ENCODE data around the gene TSHZ2. TPM values are rescaled to one million over a fixed set of nuclear protein-coding genes. Genes with fewer than 3 reads are reported as not detected.
A peak's percentile ranks its signal among the peaks of the same experiment; 100 is the strongest.
"Not testable (repeated sequence)": the region's sequence is repeated elsewhere in the genome, so short reads cannot be mapped to it uniquely, and the experiment has no call there.

Gene TSHZ2
- total RNA-seq, 2 experiments from 2014 or later: 8.1 to 9.2 TPM

DNA sequence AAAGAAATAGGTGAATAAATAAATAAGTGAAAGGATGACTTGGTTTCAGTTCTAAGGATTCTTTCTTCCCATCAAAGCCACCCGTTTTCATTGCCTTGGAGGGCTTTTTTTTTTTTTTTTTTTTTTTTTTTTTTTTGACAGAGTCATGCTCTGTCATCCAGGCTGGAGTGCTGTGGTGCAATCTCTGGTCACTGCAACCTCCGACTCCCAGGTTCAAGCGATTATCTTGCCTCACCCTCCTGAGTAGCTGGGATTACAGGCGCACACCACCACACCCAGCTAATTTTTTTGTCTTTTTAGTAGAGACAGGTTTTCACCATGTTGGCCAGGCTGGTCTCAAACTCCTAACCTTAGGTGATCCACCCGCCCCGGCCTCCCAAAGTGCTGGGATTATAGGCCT, 351.3 kb downstream of the TSHZ2 start:
- CTCF ChIA-PET; POLR2A ChIA-PET; H3K4me3 Mint-ChIP-seq; H3K9me3 Mint-ChIP-seq; H3K36me3 Mint-ChIP-seq (ENCODE audit: low read depth); H3K27ac Mint-ChIP-seq; H3K27me3 Mint-ChIP-seq; DNase-seq: not testable (repeated sequence)
- peaks cover 17% of the 10 kb centered on the region for H3K4me1 Mint-ChIP-seq

DNA sequence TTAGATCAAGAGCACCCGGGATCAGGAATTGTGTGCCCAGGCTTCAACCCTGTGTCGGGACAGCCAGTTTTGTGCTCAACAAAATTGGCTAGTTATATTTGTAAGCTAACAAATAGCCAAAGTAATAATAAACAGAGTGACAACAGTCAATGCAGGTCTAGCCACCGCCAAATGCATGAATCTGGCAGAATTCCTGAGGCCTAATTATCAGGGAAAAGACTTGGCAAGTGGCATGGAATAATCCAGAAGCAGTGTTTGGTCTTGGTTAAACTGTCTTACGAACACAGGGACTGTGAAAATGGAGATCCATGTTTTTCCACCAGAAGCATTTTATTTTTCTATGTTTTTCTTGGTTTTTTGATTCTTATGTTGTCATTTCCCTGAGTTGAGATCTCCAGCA, 352.7 kb downstream of the TSHZ2 start:
- no peak for DNase-seq
- Mint-ChIP-seq H3K4me3 (no peak overlapping the region), H3K4me1 (peaks cover 17% of the 10 kb centered on the region), H3K36me3 (ENCODE audit: low read depth) (peaks cover 5% of the 10 kb centered on the region), H3K9me3 (peaks cover 9% of the 10 kb centered on the region), H3K27ac (no peak overlapping the region), H3K27me3 (no peaks in the 10 kb centered on the region)
- POLR2A ChIA-PET: no interaction called here
- CTCF ChIA-PET: interaction anchor here (0.6 kb wide), 1 partner anchor 1210 kb away, joined by 3 read pairs; no protein-coding TSS in a partner anchor

DNA sequence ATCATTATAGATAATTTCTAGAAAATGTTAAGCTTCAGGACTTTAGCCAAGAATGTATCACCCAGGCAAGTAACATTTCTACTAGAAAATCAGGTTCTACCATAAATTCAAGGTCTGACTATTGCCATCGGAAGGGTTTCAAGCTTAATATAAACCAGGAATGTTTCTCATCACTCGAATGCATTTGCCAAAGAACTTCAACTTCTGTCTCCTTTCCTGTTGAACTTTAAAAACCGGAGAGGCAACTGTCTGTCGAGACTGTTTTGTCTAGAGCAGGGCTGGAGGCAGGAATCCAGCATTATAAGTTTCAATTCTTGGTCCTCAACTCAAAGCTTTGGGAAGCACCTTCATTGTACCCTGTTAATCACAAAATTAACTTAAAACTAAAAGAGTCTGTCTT, 356.8 kb downstream of the TSHZ2 start:
- no peak for DNase-seq
- H3K27me3 Mint-ChIP-seq: no peaks in the 10 kb centered on the region
- H3K4me3 Mint-ChIP-seq: no peak overlapping the region
- peaks cover 2% of the 10 kb centered on the region for H3K4me1 Mint-ChIP-seq
- H3K27ac Mint-ChIP-seq: no peak overlapping the region
- CTCF ChIA-PET: no interaction called here
- H3K36me3 Mint-ChIP-seq (ENCODE audit: low read depth): no peaks in the 10 kb centered on the region
- POLR2A ChIA-PET: no interaction called here
- peaks cover 1% of the 10 kb centered on the region for H3K9me3 Mint-ChIP-seq

DNA sequence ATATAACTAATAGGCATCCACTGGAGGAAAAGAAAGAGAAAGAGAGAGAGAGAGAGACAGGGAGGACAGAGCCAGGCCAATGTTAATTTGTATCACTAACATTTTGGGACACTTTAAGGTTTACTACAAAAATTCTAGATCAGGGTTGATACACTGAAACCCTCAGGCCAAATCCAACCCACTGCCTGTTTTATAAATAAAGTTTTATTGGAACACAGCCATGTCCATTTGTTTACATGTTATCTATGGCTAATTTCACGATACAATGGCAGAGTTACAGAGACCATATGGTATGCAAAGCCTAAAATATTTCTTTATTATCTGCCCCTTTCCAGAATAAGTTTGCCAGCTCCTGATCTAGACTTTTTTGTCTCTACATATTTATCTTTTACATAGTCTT, 357.6 kb downstream of the TSHZ2 start:
- ChIA-PET CTCF (interaction anchor here (0.6 to 1.0 kb wide), 2 partner anchors 138 to 615 kb away, joined by 3 read pairs; no protein-coding TSS in a partner anchor), POLR2A (interaction anchor here (0.7 kb wide), 1 partner anchor 88 kb away, joined by 3 read pairs; no protein-coding TSS in a partner anchor)
- H3K27ac Mint-ChIP-seq: no peak overlapping the region
- DNase-seq: no peak
- no peak overlapping the region for H3K4me3 Mint-ChIP-seq
- H3K4me1 Mint-ChIP-seq: peaks cover 3% of the 10 kb centered on the region
- H3K9me3 Mint-ChIP-seq: no peaks in the 10 kb centered on the region
- H3K27me3 Mint-ChIP-seq: no peaks in the 10 kb centered on the region
- H3K36me3 Mint-ChIP-seq (ENCODE audit: low read depth): no peaks in the 10 kb centered on the region

DNA sequence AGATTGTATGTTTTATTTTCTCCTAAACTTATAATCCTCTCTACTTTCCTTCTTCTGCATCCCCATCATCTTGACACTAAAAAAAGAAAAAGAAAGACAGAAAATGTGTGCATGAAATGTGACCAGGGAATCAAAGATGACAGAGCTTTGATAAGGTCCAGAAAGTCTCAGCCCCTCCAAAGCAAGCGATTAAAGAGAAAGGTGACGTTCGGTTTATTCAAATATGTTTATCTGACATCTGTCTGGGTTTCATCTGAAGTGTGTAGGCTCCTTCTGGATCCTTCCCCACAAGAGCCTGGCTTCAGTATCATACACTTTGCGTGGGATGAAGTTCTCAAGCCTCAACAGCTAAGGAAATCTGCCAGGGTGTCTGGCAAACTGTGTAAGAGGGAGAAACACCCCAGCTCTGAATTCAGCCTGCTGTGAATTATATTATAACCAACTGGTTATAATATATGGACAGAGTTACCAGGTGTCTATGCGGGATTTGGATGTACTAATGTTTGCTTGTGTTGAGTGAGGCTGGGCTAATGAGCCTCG, 358.5 kb downstream of the TSHZ2 start:
- ChIA-PET POLR2A (no interaction called here), CTCF (no interaction called here)
- no peaks in the 10 kb centered on the region for H3K9me3 Mint-ChIP-seq
- H3K36me3 Mint-ChIP-seq (ENCODE audit: low read depth): no peaks in the 10 kb centered on the region
- no peak overlapping the region for H3K27ac Mint-ChIP-seq
- H3K4me1 Mint-ChIP-seq: peaks cover 3% of the 10 kb centered on the region
- H3K27me3 Mint-ChIP-seq: no peaks in the 10 kb centered on the region
- no peak for DNase-seq
- no peak overlapping the region for H3K4me3 Mint-ChIP-seq

DNA sequence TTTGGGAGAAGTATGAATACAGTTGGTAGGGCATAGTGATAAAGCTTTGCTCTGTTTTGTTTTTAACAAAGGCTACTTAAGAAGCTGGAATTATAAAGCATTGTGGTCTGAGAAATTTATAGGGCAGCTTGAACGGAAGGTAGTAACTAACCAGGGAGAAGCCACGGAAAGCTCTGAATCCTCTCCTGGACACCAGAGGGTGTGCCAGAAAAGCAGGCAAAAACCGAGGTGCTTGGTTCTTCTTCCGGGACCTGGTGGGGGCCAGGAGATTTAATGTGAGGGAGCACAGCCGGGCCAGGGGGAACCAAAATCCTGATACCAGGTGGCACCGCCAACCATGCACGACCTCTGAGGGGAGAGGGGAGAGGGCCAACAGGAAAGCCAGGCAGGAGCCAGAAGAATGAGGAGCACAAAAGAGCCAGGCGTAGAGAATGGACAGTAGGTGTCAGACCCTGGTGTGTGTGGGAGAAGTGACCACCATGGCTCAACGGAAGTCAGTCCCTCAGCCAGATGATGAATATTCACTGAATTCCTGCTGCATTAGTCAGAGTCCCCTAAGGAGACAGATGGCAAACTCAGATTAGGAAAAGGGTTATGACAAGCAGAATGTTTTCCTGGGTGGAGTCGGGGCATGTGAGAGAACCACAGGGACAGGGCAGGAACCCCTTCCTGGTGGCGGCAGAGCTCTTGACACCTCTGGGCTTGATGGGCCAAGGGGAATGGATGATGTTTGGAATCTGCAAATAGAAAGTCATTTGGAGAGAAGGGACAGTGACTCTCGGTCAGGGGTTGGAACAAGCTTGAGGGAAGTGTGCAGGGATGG, 359.2 kb downstream of the TSHZ2 start:
- Mint-ChIP-seq H3K4me1 (peaks cover 3% of the 10 kb centered on the region), H3K27me3 (no peaks in the 10 kb centered on the region), H3K9me3 (no peaks in the 10 kb centered on the region), H3K4me3 (no peak overlapping the region), H3K27ac (peak overlapping the region; percentile 51), H3K36me3 (ENCODE audit: low read depth) (no peaks in the 10 kb centered on the region)
- POLR2A ChIA-PET: no interaction called here
- DNase-seq: no peak
- CTCF ChIA-PET: no interaction called here

DNA sequence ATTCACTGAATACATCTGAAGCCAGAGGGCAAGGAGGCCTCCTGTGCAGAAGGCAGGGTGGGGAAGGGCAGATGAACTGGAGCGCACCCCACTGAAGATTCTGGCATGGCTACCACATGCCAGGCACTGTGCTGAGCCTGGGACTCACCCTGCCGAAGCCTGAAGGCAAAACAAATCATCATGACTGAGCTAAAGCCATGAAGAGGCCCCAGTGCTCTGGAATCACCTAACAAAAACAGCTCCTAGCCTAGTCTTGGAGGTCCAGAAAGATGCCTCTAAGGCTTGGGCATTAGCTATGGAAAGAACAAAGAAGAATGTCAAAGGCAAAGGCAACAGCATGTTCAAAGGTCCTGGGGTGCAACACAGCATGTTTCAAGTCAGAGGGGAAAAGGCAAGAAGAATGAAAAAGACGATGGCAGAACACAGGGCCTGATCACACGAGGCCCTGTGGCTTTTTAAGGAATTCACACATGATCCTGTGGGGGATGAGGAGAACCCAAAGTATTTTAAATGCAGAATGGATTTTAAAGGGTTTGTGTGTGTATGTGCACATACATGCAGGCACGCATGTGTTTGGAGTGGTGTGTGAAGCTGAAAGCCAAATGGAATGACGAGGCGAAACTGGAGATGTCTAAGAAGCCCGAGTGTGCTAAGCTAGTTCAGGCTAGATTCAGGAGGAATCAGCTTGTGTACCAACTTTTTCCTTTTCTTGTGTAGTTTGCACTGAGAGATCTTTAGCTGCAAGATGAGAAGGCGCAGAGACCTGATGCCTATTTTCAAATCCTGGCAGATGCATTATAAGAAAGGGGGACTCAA, 360.1 kb downstream of the TSHZ2 start:
- Mint-ChIP-seq H3K4me1 (peaks cover 3% of the 10 kb centered on the region), H3K9me3 (no peaks in the 10 kb centered on the region), H3K4me3 (no peak overlapping the region), H3K27me3 (no peaks in the 10 kb centered on the region), H3K27ac (no peak overlapping the region), H3K36me3 (ENCODE audit: low read depth) (no peaks in the 10 kb centered on the region)
- POLR2A ChIA-PET: no interaction called here
- DNase-seq: no peak
- CTCF ChIA-PET: interaction anchor here (0.7 kb wide), 1 partner anchor 10 kb away, joined by 3 read pairs; no protein-coding TSS in a partner anchor

DNA sequence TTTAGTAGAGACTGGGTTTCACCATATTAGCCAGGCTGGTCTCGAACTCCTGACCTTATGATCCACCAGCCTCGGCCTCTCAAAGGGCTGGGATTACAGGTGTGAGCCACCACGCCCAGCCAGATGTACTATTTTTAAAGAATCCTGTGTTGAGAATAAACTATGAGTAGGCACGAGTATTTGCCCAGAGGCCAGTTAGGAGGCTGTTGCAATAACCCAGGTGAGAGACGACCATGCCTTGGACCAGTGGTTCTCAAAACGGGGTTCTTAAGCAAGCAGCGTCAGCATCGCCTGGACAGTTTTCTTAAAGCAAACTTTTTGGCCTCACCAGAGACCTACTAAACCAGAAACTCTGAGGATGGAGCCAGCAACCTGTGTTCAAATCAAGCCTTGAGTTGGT, 362.7 kb downstream of the TSHZ2 start:
- Mint-ChIP-seq H3K27ac (no peak overlapping the region), H3K36me3 (ENCODE audit: low read depth) (no peaks in the 10 kb centered on the region), H3K4me1 (peaks cover 3% of the 10 kb centered on the region), H3K9me3 (no peaks in the 10 kb centered on the region), H3K27me3 (no peaks in the 10 kb centered on the region), H3K4me3 (no peak overlapping the region)
- POLR2A ChIA-PET: no interaction called here
- no peak for DNase-seq
- CTCF ChIA-PET: interaction anchor here (1.6 kb wide), 1 partner anchor 12 kb away, joined by 5 read pairs; no protein-coding TSS in a partner anchor

DNA sequence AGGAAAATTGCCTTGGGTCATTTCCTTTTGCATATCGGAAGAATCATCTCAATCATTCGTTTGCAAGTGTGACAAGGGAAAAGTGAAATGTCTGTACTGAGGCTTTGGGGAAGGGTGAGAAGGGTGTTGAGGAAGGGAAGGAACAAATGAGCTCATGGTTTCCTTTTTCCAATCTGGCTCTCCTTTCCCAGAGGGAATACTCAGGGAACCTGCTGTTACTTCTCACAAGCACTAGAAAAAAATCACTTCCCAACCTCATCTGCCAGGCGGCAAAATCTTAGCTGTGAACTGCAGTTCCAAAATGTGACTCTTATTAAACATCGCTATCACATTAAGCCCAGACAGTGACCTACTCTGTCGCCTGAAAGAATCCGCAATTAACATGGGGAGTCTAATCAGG, 363.4 kb downstream of the TSHZ2 start:
- H3K4me3 Mint-ChIP-seq: no peak overlapping the region
- CTCF ChIA-PET: interaction anchor here (1.6 kb wide), 1 partner anchor 13 kb away, joined by 5 read pairs; no protein-coding TSS in a partner anchor
- DNase-seq: no peak
- POLR2A ChIA-PET: no interaction called here
- H3K4me1 Mint-ChIP-seq: peaks cover 3% of the 10 kb centered on the region
- H3K27me3 Mint-ChIP-seq: no peaks in the 10 kb centered on the region
- no peaks in the 10 kb centered on the region for H3K36me3 Mint-ChIP-seq (ENCODE audit: low read depth)
- no peak overlapping the region for H3K27ac Mint-ChIP-seq
- no peaks in the 10 kb centered on the region for H3K9me3 Mint-ChIP-seq

DNA sequence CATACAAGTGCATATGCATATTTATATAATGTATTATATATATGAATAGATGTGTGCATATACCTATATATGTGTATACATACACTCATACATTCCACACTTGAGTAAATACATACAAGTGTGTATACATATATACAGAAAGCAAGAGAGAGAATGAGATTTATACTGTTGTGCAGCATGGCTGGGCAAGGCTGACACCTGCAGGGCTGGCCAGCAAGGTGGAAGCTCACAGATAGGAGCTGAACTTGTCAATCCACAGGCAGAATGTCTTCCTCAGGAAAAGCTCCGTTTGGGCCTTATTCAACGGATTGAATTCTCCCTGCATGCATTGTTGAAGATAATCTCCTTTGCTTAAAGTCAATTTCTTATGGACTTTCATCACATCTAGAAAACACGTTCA, 364.7 kb downstream of the TSHZ2 start:
- Mint-ChIP-seq H3K27me3 (no peaks in the 10 kb centered on the region), H3K36me3 (ENCODE audit: low read depth) (no peaks in the 10 kb centered on the region), H3K4me1 (peaks cover 3% of the 10 kb centered on the region), H3K27ac (no peak overlapping the region), H3K4me3 (no peak overlapping the region), H3K9me3 (no peaks in the 10 kb centered on the region)
- DNase-seq: no peak
- ChIA-PET CTCF (no interaction called here), POLR2A (no interaction called here)

DNA sequence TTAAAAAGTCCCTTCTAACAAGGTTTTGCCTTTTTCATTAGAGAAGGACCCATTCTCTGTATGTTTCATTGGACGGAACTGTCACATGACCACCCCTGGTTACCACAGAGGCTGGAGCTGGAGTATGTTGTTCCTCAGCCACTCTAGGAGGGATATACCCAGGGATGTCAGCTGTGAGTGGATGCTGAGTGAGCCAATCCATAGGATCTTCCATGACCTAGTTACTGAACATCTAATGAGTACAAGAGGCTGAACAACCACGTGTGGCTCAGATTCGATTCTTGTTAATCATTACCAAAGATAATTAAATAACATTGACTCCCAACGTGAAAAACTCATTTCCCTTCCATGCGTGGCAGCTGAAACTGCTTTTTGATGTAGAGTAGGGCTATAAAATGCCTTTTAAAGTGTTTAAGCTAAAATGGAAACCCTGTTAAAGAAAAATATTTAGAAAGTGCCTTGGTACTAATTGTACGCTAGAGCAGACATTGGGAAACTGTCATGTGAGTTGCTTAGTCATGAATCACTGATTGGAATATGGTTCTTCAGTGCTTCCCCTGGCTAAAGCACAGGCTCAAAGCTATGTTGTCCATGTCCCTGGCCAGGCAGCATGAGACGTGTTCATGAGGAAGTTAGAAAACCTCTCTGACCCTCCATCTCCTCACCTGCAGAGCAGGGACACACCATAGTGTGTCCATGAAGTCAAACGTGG, 365.4 kb downstream of the TSHZ2 start:
- Mint-ChIP-seq H3K4me3 (no peak overlapping the region), H3K9me3 (no peaks in the 10 kb centered on the region), H3K36me3 (ENCODE audit: low read depth) (no peaks in the 10 kb centered on the region), H3K27ac (no peak overlapping the region), H3K27me3 (no peaks in the 10 kb centered on the region), H3K4me1 (peaks cover 3% of the 10 kb centered on the region)
- ChIA-PET POLR2A (no interaction called here), CTCF (no interaction called here)
- no peak for DNase-seq

DNA sequence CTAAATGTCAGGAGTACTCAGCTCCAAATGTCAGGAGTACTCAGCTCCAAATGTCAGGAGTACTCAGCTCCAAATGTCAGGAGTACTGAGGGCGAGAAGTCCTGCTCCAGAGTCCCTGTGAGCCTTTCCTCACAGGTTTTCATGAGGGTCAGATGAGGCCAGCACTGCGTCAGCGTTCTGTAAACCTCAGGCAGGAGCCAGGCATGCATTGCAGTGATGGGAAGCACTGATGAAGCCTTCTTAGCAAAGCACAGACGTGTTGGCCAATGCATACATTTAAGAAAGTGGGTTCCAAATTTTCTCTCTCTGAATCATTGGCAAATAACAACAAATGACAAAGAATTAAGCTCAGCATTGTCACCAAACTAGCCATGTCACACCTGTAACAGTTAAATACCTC, 366.6 kb downstream of the TSHZ2 start:
- DNase-seq: no peak
- H3K4me1 Mint-ChIP-seq: peaks cover 3% of the 10 kb centered on the region
- H3K36me3 Mint-ChIP-seq (ENCODE audit: low read depth): no peaks in the 10 kb centered on the region
- ChIA-PET CTCF (no interaction called here), POLR2A (no interaction called here)
- H3K27me3 Mint-ChIP-seq: no peaks in the 10 kb centered on the region
- H3K4me3 Mint-ChIP-seq: no peak overlapping the region
- no peak overlapping the region for H3K27ac Mint-ChIP-seq
- no peaks in the 10 kb centered on the region for H3K9me3 Mint-ChIP-seq

DNA sequence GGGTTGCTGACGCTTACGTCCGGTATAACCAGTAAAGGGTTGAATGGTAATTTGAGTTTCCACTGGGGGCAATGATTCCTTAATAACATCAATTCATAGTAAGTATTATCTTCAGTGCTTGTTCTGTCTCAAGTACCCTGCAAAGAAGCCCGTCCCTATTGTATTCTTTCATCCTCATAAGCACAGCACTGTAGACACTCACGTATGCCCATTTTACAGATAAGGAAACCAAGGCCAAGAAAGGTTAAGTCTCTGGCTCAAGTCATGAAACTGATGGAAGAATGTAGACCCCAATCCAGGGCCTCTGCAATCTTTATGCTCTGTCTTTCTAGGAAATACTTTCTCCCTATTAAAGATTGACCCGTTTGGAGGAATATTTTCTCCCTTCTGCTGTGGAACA, 370.3 kb downstream of the TSHZ2 start:
- no peaks in the 10 kb centered on the region for H3K27me3 Mint-ChIP-seq
- H3K27ac Mint-ChIP-seq: no peak overlapping the region
- no peaks in the 10 kb centered on the region for H3K9me3 Mint-ChIP-seq
- no peak overlapping the region for H3K4me3 Mint-ChIP-seq
- DNase-seq: no peak
- ChIA-PET POLR2A (no interaction called here), CTCF (no interaction called here)
- H3K36me3 Mint-ChIP-seq (ENCODE audit: low read depth): no peaks in the 10 kb centered on the region
- H3K4me1 Mint-ChIP-seq: peaks cover 4% of the 10 kb centered on the region
